ENCODE results near the gene MTMR6. TPM values are rescaled to one million over a fixed set of nuclear protein-coding genes. Genes with fewer than 3 reads are reported as not detected.

Gene MTMR6
- total and polyA plus RNA-seq, 2 experiments from 2014 or later, result 6.9 to 17.2 TPM

GRCh38 chr13:25252225-25252624 is 35.1 kb downstream of the MTMR6 start:
- Histone ChIP-seq H3K9me2 (replicated peaks; ENCODE audit: insufficient read depth) (no peaks in the 10 kb centered on the region), H3K4me1 (ENCODE audit: insufficient read depth) (no peaks in the 10 kb centered on the region), H3K9me3 (ENCODE audit: low read depth) (no peaks in the 10 kb centered on the region), H3K4me2 (no peak overlapping the region), H3K4me3 (no peak overlapping the region), H3K79me2 (no peaks in the 10 kb centered on the region), H3K27ac (no peak overlapping the region), H3K27me3 (no peaks in the 10 kb centered on the region), H4K20me1 (ENCODE audit: insufficient read depth, poor library complexity, severe bottlenecking) (no peaks in the 10 kb centered on the region), H2AFZ (no peak overlapping the region), H3K36me3 (replicated peaks; ENCODE audit: insufficient read depth, low read depth) (no peaks in the 10 kb centered on the region)
- no peak for DNase-seq (ENCODE audit: low spot score)
- 93% methylated on average over 4 of the region's 4 CpGs for WGBS (ENCODE audit: low lambda C conversion rate, missing lambda C conversion rate)
- TF ChIP-seq EZH2phosphoT487 (IDR thresholded peaks at IDR 0.05; ENCODE audit: low read depth, severe bottlenecking, unreplicated experiment) (no peak), EZH2 (IDR thresholded peaks at IDR 0.05; ENCODE audit: borderline replicate concordance) (no peak), CTCF (IDR thresholded peaks at IDR 0.05; ENCODE audit: poor library complexity) (no peak)

GRCh38 chr13:25249001-25249543 is 38.2 kb downstream of the MTMR6 start:
- TF ChIP-seq CTCF (IDR thresholded peaks at IDR 0.05; ENCODE audit: poor library complexity), result peak; percentile 56
- TF ChIP-seq EZH2 (IDR thresholded peaks at IDR 0.05; ENCODE audit: borderline replicate concordance), result no peak
- Histone ChIP-seq H3K27ac (no peak overlapping the region), H3K36me3 (replicated peaks; ENCODE audit: insufficient read depth, low read depth) (no peaks in the 10 kb centered on the region), H3K27me3 (no peaks in the 10 kb centered on the region), H3K4me2 (no peak overlapping the region), H3K79me2 (no peaks in the 10 kb centered on the region), H3K4me1 (ENCODE audit: insufficient read depth) (no peaks in the 10 kb centered on the region), H2AFZ (no peak overlapping the region), H3K9me3 (ENCODE audit: low read depth) (no peaks in the 10 kb centered on the region), H3K4me3 (no peak overlapping the region), H3K9me2 (replicated peaks; ENCODE audit: insufficient read depth) (no peaks in the 10 kb centered on the region), H4K20me1 (ENCODE audit: insufficient read depth, poor library complexity, severe bottlenecking) (no peaks in the 10 kb centered on the region)
- WGBS (ENCODE audit: low lambda C conversion rate, missing lambda C conversion rate), result 32% methylated on average over 5 of the region's 5 CpGs
- peak; percentile 43 for DNase-seq (ENCODE audit: low spot score)

- H3K27me3 ChIP-seq, result no peaks in the 10 kb centered on the region
- no peaks in the 10 kb centered on the region for H3K4me1 ChIP-seq (ENCODE audit: insufficient read depth)
- H3K9me2 ChIP-seq (replicated peaks; ENCODE audit: insufficient read depth), result no peaks in the 10 kb centered on the region
- no peak for DNase-seq (ENCODE audit: low spot score)
- TF ChIP-seq CTCF (IDR thresholded peaks at IDR 0.05; ENCODE audit: poor library complexity) (no peak), EZH2 (IDR thresholded peaks at IDR 0.05; ENCODE audit: borderline replicate concordance) (no peak), EZH2phosphoT487 (IDR thresholded peaks at IDR 0.05; ENCODE audit: low read depth, severe bottlenecking, unreplicated experiment) (no peak)
- 100% methylated on average over 1 of the region's 1 CpG for WGBS (ENCODE audit: low lambda C conversion rate, missing lambda C conversion rate)
- H2AFZ ChIP-seq, result no peak overlapping the region
- H3K27ac ChIP-seq, result no peak overlapping the region
- no peak overlapping the region for H3K4me2 ChIP-seq
- H4K20me1 ChIP-seq (ENCODE audit: insufficient read depth, poor library complexity, severe bottlenecking), result no peaks in the 10 kb centered on the region
- H3K9me3 ChIP-seq (ENCODE audit: low read depth), result no peaks in the 10 kb centered on the region
- H3K79me2 ChIP-seq, result no peaks in the 10 kb centered on the region
- H3K4me3 ChIP-seq, result no peak overlapping the region
- H3K36me3 ChIP-seq (replicated peaks; ENCODE audit: insufficient read depth, low read depth), result no peaks in the 10 kb centered on the region
Observed at GRCh38 chr13:25248071-25248470, 39.2 kb downstream of the MTMR6 start.

- Histone ChIP-seq H3K79me2 (no peaks in the 10 kb centered on the region), H3K9me3 (ENCODE audit: low read depth) (no peaks in the 10 kb centered on the region), H3K9me2 (replicated peaks; ENCODE audit: insufficient read depth) (no peaks in the 10 kb centered on the region), H3K4me1 (ENCODE audit: insufficient read depth) (no peaks in the 10 kb centered on the region), H3K36me3 (replicated peaks; ENCODE audit: insufficient read depth, low read depth) (no peaks in the 10 kb centered on the region), H3K27ac (no peak overlapping the region), H3K27me3 (no peaks in the 10 kb centered on the region), H3K4me3 (no peak overlapping the region), H2AFZ (no peak overlapping the region), H3K4me2 (no peak overlapping the region), H4K20me1 (ENCODE audit: insufficient read depth, poor library complexity, severe bottlenecking) (no peaks in the 10 kb centered on the region)
- no peak for DNase-seq (ENCODE audit: low spot score)
- TF ChIP-seq EZH2phosphoT487 (IDR thresholded peaks at IDR 0.05; ENCODE audit: low read depth, severe bottlenecking, unreplicated experiment), result no peak
- TF ChIP-seq CTCF (IDR thresholded peaks at IDR 0.05; ENCODE audit: poor library complexity), result no peak
- no peak for TF ChIP-seq EZH2 (IDR thresholded peaks at IDR 0.05; ENCODE audit: borderline replicate concordance)
Observed at GRCh38 chr13:25247360-25247759, 39.9 kb downstream of the MTMR6 start.

All from hepatocyte (in vitro differentiated cells).